ACHN (cell line): ENCODE data around the gene YAP1.
"Not testable (repeated sequence)": the region's sequence is repeated elsewhere in the genome, so short reads cannot be mapped to it uniquely, and the experiment has no call there.

ENCODE experiments used
- DNase-seq: peaks from one replicate; pipeline ENCODE4 v3.0.0-alpha.2; 2015
- in situ Hi-C: cut with HindIII; loops from 2 replicates; pipeline ENCODE4 v1.10.0; 2017; ENCODE audit warnings: low sequenced_read_pairs, low pct_ligation_motif_present, low pct_unique_long_range_greater_than_20kb

The YAP1 gene

DNA sequence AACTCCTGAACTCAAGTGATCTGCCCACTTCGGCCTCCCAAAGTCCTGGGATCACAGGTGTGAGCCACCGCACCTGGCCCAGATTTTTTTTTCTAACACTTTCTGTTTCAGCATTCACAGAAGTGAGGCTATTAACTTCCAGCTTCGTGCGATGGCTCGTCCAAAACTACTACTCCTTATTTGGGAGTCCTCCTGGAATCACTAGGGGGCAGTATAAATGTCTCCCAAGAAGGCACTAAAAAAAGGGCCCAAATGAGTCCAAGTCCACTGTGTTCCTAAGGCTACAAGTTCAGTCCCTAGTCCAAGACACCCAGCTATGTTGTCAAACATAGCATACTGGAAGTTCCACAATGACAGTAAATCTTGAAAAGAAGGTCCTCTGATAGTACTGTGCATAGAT, 143.8 kb downstream of the YAP1 start:
- peak; percentile 26 for DNase-seq
- in situ Hi-C loops = no loop called here

DNA sequence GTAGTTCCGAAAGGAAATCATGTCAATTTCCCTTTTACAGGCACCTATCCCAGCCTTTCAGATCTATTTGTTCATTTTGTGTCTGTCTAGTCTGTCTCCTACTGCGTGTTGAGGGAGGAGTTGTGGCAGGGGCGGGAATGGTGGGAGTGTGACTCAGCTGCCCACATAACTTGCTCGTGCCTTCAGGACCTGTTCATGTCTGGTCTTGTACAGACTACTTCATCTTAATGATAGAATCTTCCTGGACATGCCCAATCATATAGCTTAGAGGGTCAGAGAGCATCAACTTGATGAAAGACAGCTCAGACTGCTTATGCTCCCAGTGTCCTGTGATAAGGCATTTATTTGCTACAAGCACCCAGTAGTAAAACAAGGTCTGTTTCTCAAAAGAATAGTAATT, 146.0 kb downstream of the YAP1 start:
- no peak for DNase-seq
- in situ Hi-C loops = no loop called here

DNA sequence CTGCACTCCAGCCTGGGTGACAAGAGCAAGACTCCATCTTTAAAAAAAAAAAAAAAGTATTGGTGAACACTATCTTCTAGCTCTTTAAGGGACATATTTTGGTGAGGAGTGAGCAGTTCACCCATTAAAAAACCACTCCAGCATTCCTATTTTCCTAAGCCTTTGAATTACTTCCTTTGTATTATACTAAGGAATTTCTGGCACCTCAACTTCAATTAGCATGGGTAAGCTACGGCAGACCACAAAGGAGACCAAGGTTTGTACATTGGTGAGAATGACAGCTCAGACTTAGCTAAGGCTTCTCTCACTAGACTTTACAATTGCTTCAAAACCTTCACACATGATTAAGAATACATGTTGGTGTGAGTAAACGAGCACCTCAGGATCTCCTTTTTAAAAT, 150.0 kb downstream of the YAP1 start:
- DNase-seq = no peak
- in situ Hi-C loops = no loop called here

DNA sequence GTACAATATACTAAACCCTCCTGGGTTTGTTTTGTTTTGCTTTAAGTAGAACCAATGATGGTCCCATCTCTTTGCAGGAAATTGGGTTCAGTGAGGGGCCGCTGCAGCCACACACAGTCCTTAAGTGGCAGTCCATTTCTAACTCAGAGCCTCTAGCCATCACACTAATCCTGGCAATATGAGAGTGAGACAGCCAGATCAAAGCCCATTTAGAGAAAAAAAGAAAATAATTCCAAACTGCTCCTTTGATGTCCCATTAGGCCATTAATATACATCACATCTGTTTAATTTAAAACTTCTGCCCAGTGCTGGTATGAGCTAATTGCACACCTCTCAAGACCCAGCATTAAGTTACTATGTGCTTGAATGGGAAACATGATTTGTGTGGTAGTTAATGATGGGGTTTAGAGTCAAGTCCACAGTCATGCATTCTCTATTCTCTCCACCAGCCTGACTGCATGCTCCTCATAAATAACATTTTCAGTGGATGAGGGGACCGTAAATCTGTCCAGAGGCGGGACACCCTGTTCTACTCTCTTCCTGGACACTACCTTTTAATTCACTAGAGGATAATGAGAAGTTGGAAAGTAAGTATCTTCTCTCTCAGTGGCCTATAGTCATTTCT, 153.2 kb downstream of the YAP1 start:
- DNase-seq = no peak
- in situ Hi-C loops = no loop called here

DNA sequence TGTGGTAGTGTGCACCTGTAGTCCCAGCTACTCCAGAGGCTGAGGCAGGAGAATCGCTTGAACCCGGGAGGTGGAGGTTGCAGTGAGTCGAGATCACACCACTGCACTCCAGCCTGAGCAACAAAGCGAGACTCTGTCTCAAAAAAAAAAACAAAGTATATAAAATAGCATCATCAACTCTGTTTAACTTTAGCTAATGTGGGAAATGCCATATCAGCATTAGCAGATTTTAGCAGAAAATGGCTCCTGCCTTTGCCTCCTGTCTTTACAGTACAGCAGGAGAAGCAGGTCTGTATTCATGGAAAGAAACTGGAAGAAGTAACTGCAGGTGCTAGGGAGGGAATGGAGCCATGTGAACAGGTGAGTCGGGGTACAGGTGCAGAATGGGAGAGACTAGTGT, 154.5 kb downstream of the YAP1 start:
- in situ Hi-C loops, DNase-seq: not testable (repeated sequence)

DNA sequence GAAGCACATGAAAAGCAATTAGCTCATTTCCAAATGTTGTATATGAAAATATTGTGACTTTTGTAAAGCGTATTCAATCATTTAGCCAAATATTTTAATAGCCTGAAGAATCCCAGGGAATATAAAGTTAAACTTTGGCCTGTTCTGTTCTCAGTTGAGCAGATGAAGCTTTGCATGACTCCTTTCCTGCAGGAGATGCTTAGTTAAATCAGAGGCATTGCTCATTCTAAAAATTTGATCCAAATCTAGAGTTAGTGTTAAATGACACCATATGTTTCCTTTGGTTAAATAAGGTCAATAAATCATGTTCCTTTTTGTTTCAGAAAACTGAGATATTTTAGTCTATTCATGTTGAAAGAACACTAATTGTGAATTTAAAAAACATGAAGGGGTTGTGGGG, 155.9 kb downstream of the YAP1 start:
- in situ Hi-C loops = no loop called here

DNA sequence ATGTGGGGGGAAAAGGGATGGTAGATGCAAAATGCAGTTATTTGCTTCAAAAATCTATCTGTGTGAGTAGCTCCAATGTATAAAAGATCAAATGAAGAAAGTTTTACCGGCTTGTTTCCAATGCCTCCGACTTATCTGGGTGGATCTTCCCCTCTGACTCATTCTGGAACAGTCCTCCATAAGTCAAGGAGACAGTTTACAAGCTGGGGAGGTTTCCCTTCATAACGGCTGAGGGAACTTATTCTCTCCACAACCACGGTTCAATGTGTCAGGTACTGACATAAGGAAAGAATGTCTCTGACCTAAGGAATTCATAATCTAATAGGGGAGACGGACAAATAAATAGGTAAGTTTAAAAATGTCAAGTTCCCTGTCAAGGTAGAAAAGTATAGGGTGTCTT, 157.4 kb downstream of the YAP1 start:
- in situ Hi-C loops = no loop called here
- DNase-seq = no peak

More for the DNA sequence above, 155.9 kb downstream of the YAP1 start:
- DNase-seq = no peak

DNA sequence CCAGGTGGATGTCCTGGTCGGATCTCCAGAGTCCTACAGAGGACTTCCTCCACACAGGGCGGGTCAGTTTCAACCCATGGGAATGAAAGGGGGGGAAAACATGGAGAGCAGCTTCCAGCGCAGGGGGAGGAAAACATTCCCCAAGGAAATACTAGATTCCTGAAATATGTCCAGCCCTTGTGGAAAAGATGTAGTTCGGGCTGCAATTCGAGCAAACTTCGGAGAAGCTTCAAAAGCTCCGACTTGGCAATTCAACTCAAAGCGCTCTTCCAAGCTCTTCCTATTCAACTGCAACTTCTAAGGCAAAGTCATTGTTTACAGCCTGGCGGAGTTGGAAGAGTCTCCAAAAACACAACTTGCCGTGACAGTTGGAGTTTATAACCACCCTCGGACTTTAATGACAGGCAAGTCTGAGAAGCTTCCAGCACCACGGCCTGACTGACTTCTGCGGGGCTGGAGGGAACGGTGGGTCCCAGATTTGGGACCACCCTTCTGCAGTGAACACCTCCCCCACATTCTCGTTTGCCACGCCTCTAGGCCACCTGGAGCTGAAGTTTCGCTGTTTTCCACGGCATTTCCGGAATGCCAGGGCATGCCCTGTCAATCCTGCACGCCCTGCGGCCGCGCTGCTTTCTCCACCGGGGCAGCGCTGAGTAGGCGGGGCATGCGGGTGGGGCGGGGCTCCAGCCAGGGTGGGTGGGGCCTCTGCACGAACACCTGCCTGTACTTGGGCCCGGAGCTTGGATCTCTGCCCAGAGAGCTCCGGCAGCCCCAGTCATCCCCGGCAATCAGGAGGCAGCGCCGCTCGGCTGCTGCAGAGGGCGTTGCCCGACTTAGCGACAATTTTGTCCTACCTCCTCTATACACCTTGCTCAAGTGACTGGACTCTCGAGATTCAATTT, 158.1 kb downstream of the YAP1 start:
- DNase-seq = peak; percentile 78
- in situ Hi-C loops = no loop called here

DNA sequence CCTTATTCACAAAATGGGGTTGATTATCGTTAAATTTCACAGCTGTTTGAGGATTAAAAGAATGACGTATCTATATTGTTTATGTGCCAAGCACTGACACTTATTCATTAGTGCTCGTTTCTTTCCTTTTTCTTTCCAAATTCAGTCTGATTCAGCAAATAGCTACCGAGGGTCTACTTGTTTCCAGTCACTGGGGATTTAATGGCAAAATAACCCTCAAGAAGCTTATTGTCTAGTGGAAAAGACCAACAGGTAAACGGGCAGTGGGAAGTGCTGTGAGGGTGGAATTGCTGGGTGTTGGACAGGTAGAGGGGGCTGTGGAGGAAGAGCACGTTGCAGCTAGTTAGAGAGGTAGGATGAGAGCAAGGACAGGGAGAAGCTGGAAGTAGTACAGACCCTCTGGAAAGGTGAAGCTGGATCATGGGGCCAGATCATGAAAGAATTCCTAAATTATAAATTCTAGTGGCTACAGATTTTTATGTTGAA, 158.8 kb downstream of the YAP1 start:
- in situ Hi-C loops = no loop called here

DNA sequence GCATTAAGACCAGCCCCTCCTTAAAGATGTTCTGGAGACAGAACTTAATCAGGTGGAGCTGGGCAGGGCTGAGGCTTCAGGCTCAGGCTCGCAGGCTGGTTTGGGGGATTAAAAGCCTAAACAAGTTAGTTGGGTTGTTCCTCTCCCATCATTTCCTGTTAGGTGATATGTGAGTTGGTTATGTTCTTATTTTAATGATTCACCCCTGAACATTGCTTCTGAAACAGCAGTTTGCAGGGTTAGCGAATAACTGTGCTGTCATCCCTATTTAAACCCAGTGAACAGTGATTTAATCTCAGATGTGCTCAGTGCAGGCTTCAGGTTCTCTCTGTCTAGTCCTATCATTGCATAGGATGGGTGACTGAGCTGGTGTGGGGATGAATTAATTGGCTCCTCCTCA, 159.7 kb downstream of the YAP1 start:
- no peak for DNase-seq

More for the DNA sequence above, 158.8 kb downstream of the YAP1 start:
- no peak for DNase-seq

DNA sequence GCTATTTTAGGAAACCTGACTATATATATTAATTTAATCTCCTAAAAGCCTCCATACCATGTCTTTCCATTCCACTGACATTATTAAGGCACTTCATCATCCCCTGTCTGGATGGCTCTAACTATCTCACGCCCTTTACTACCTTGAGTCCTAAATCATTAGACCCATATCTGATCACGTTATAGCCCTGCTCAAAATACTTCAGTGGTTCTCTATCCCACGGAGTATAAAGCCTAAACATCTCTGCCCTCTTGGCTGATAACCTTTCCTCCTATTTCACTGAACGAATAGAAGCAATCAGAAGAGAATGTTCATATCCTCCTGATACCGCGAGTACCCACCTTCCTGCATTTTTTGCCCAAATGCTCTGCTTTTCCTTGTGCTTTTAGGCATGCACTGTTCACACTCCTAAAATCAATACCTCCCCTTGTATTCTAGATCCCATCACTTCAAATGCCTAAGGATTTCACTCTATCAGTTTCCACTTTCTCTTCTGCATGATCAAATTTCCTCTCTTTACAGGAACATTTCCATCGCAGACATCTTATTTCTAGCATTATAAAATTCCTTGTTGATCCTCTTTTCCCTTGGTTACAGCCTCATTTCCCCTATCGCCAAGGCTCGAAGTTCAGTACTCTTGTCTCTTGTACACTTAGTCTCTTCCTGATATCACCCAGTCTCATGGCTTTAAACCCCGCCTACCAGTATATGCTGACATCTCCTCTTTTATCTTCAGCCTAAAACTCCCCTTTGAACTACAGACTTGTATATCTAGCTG, 162.0 kb downstream of the YAP1 start:
- DNase-seq = no peak
- in situ Hi-C loops = no loop called here

More for the DNA sequence above, 159.7 kb downstream of the YAP1 start:
- in situ Hi-C loops = no loop called here

DNA sequence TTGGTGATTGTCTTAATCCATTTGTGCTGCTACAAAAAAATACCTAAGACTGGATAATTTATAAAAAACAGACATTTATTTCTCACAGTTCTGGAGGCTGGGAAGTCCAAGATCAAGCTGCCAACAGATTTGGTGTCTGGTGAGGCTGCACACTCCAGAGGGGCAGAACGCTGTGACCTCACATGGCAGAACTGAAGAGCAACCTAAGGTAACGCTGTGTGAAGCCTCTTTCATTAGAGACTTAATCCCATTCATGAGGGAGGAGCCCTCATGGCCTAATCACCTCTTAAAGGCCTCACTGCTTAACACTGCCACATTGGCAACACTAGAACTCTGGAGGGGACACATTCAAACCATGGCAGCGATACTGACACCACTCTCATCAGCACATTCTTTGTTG, 164.4 kb downstream of the YAP1 start:
- DNase-seq = no peak
- in situ Hi-C loops = no loop called here

DNA sequence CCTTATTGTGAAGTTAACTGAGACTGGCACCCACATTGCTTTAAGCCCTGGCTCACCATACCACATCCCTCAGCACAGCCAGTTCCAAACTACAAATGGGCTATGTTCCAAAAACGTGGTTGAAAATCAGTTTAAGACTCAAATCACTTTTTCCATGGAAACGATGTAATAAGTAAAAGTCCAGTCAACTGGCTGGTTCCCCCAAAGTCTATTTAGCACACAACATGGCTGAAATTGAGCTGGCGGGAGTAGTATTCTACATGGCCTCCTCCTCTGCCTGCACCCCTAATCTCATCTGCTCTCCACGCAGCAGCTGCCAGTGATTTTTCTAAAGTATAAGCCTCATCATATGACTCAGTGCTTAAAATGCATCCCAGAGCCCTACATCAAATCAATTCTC, 166.1 kb downstream of the YAP1 start:
- in situ Hi-C loops = no loop called here
- no peak for DNase-seq

DNA sequence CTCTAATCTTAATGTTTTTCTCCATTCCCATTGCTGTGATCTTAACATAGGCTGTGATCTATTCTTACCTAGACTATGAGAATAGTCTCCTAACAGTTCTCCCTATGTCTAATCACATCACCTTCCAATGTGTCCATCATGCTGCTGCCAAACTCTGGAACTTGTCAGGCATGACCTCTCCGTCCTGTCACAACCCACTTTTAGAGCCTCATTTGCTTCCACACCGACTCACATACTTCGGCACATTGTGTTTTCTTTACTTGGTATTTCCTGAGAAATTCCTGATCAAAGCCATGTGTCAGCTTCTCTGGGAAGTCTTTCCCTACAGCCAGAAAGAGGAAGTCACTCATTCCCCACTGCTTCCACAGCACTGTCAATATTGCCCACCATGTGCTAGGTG, 166.5 kb downstream of the YAP1 start:
- in situ Hi-C loops = no loop called here
- no peak for DNase-seq

DNA sequence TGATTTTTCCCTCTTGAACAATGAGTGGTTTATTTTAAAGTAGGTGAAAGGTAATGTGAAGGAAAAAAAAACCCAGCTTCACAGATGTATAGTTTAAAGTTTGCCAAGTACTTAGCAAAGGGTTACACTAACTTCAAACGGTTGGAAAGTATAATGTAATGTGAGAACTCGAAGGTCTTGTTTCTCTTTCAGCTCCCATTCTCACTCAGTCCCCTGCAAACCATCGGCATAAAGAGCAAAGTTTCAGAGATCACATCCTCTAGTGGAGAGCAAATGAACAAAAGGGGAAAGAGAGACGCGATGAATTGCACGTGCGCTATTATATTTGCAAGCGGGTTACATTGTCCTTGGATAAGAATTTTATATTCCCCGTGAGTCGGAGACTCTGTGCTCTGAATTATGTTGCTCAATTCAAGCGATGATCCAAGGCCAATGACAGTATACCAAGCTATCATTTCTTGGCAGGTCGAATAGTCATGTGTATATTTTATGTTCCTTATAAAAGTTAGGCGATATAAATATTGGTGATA, 169.5 kb downstream of the YAP1 start:
- in situ Hi-C loops = no loop called here
- peak; percentile 33 for DNase-seq

DNA sequence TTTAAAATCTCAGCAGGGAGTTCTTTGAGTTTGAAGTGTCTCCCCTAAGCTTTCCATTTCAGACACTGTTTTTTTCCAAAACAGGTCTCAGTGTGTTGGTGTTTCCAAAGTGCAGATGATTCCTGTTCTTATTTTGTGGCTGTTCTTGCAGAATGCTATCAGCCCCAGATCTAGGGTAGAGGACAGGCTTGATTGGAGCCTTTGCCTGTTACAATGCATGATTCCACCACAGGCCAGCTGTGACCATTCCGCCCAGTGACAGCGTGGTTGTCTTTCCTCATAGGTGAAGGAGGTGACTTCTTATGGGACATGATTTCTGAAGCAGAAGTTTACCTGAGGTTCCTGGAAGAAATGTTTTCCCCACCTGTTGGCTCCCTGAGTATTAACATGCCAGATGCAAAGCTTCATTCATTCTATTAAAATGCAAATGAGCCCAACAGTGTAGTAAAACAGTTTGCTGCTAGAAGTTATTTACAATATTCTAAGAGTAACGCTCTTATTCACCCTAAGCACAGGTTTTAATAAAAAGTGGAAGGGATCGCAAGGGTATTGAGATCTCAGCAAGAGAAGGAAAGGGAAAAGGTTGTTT, 170.1 kb downstream of the YAP1 start:
- DNase-seq = no peak
- in situ Hi-C loops = no loop called here
